GM06990 (cell line): ENCODE results near the gene CCDC200.

Experiments used
- DNase-seq: peaks from one replicate; pipeline ENCODE4 v3.0.0-alpha.2; 2011; ENCODE audit not compliant: insufficient read length; ENCODE audit errors: extremely low read depth
- H3K27me3 ChIP-seq: replicated peaks from 2 replicates; pipeline ENCODE4 v1.6.0; 2011; ENCODE audit warnings: low read length; ENCODE audit not compliant: control insufficient read depth, insufficient read depth
- H3K36me3 ChIP-seq: 2 replicates; pipeline ENCODE4 v1.5.1; 2011; ENCODE audit warnings: low read length; ENCODE audit not compliant: control insufficient read depth, insufficient read depth
- H3K4me3 ChIP-seq: replicated peaks from 2 replicates; pipeline ENCODE4 v1.5.1; 2011; ENCODE audit warnings: low read depth, mild to moderate bottlenecking, control low read depth, low read length
- CTCF ChIP-seq: IDR thresholded peaks from 2 replicates; pipeline ENCODE4 v1.5.1; 2011; ENCODE audit warnings: low read length, control low read depth, mild to moderate bottlenecking, inconsistent platforms; ENCODE audit not compliant: insufficient read depth, poor library complexity, severe bottlenecking

Gene CCDC200

DNA sequence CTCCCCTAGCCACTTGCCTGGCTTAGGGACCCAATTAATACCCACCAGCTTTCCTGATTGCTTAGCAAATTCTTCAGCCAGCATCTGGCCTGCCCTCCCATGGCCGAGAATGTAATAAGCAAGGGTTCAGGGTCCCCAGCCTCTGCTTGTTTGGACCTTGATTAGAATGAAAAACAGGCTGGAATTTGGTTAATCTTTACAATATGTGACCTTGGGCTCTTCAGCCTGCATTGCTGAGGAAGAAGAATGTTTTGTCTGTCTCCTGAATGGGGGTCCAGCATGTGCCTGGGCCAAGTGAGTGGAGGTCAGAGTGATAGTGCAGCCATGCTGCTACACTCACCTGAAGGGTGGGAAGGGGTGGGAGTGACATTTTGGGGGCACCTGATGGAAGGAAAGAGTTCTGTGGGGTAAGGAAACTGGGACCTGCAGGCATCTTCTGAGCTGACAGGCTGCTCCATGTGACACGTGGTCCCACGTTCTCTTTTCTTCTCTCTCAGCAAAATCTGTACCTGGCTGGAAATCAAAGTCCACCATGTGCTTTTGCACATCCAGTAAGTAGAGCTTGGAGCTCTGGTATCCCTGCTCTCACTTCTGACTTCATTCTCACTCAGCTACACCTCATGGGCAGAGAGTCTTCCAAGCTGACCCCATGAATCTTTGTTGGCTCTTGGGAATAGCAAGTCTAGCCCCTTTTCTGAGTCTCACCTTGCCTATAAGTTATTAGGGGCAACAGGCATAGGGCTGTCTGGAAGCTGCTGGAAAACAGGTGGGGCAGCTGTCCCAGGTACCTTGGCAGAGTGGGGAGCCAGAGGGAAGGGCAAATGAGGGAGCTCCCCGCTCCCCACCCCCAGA lies 11.4 kb downstream of the CCDC200 start:
- peaks cover 28% of the 10 kb centered on the region for H3K36me3 ChIP-seq
- no peak for DNase-seq
- H3K27me3 ChIP-seq: no peaks in the 10 kb centered on the region
- no peak overlapping the region for H3K4me3 ChIP-seq
- no peak for TF ChIP-seq CTCF

GRCh38 chr17:43216369-43216761 lies 12.1 kb downstream of the CCDC200 start:
- no peak for DNase-seq
- no peaks in the 10 kb centered on the region for H3K27me3 ChIP-seq
- no peak overlapping the region for H3K4me3 ChIP-seq
- TF ChIP-seq CTCF: no peak
- peaks cover 28% of the 10 kb centered on the region for H3K36me3 ChIP-seq

DNA sequence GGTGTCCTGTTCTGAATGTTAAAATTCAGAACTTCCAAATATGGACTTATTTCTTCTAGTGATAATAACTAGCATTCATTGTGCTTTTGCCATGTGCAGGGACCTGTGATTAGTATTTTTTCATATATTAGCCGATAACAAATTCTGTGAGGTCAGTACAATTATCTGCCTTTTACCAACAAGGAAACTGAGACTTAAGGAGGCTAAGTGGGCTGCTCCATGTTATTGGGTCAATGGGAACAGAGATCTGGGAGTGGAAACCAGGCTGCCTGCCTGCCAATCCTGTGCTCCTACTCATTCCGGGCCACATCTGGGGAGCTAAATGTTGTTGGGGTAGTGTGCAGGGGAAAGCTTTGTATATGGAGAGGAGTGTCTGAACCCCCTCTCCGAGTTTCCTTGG lies 13.1 kb downstream of the CCDC200 start:
- DNase-seq: no peak
- H3K4me3 ChIP-seq: no peak overlapping the region
- H3K27me3 ChIP-seq: no peaks in the 10 kb centered on the region
- TF ChIP-seq CTCF: no peak
- peaks cover 24% of the 10 kb centered on the region for H3K36me3 ChIP-seq

- Histone ChIP-seq H3K4me3 (peak overlapping the region; percentile 78), H3K27me3 (no peaks in the 10 kb centered on the region), H3K36me3 (peaks cover 21% of the 10 kb centered on the region)
- no peak for DNase-seq
- no peak for TF ChIP-seq CTCF
Measured at GRCh38 chr17:43213545-43213944, 14.9 kb downstream of the CCDC200 start.

DNA sequence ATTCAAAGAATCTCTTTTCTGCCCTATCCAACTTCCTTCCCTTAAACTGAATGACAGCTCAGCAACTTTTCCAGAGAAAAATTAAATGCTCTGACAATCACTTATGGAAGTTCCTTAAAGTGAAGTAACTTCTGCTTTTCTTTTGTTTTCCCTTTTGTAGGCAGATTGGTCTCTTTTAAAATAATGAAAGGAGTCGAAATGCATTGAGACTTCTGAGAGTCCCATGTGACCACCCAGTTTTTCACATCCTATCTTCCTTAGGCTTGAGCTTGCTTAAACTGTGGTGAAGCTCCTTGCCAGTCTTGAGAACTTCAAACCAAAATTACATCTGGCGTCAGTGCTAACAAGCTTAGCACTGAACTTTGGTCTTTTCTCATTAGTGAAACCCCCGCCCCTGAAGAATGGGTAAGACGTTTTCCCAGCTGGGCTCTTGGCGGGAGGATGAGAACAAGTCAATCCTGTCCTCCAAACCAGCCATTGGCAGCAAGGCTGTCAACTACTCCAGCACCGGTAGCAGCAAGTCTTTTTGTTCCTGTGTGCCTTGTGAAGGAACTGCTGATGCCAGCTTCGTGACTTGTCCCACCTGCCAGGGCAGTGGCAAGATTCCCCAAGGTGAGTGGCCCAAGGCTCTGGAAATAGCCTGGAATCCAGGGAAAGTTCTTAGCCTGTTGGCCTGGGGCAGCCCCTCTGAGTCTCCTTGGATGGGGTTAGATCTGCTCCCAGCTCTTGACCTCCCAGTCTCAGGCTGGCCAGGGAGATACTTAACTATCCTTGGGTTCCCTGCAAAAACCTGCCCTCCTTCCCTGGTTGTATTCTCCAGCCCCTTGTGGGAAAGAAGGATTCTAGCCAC lies 15.6 kb downstream of the CCDC200 start:
- DNase-seq: peak; percentile 50
- TF ChIP-seq CTCF: no peak
- H3K4me3 ChIP-seq: peak overlapping the region; percentile 78

More for the DNA sequence above, 15.6 kb downstream of the CCDC200 start:
- no peaks in the 10 kb centered on the region for H3K27me3 ChIP-seq
- H3K36me3 ChIP-seq: peaks cover 21% of the 10 kb centered on the region
